ENCODE data around the gene PURA.
A peak's percentile ranks its signal among the peaks of the same experiment; 100 is the strongest.

The PURA gene

GRCh38 chr5:140113180-140113698, 670 bp upstream of the PURA start:
- TF ChIP-seq CTCF (IDR thresholded peaks at IDR 0.05; ENCODE audit: low read depth, low read length, missing control alignments), result no peak
- peak overlapping the region; percentile 80 for H3K4me3 ChIP-seq (replicated peaks; ENCODE audit: low read depth, low read length)
- no peak for DNase-seq (ENCODE audit: extremely low read depth, low read depth)

- no peak for TF ChIP-seq CTCF (IDR thresholded peaks at IDR 0.05; ENCODE audit: low read depth, low read length, missing control alignments)
- DNase-seq (ENCODE audit: extremely low read depth, low read depth), result no peak
- peak overlapping the region; percentile 80 for H3K4me3 ChIP-seq (replicated peaks; ENCODE audit: low read depth, low read length)
Measured at GRCh38 chr5:140114341-140115185, 654 bp downstream of the PURA start.

GRCh38 chr5:140115186-140115500, 1.2 kb downstream of the PURA start:
- H3K4me3 ChIP-seq (replicated peaks; ENCODE audit: low read depth, low read length), result peak overlapping the region; percentile 80
- no peak for TF ChIP-seq CTCF (IDR thresholded peaks at IDR 0.05; ENCODE audit: low read depth, low read length, missing control alignments)
- no peak for DNase-seq (ENCODE audit: extremely low read depth, low read depth)

- no peak for DNase-seq (ENCODE audit: extremely low read depth, low read depth)
- no peak for TF ChIP-seq CTCF (IDR thresholded peaks at IDR 0.05; ENCODE audit: low read depth, low read length, missing control alignments)
- no peak overlapping the region for H3K4me3 ChIP-seq (replicated peaks; ENCODE audit: low read depth, low read length)
Measured at GRCh38 chr5:140116716-140117115, 2.8 kb downstream of the PURA start.

GRCh38 chr5:140117523-140117922, 3.6 kb downstream of the PURA start:
- TF ChIP-seq CTCF (IDR thresholded peaks at IDR 0.05; ENCODE audit: low read depth, low read length, missing control alignments), result no peak
- no peak overlapping the region for H3K4me3 ChIP-seq (replicated peaks; ENCODE audit: low read depth, low read length)
- DNase-seq (ENCODE audit: extremely low read depth, low read depth), result no peak

- no peak overlapping the region for H3K4me3 ChIP-seq (replicated peaks; ENCODE audit: low read depth, low read length)
- no peak for DNase-seq (ENCODE audit: extremely low read depth, low read depth)
- TF ChIP-seq CTCF (IDR thresholded peaks at IDR 0.05; ENCODE audit: low read depth, low read length, missing control alignments), result no peak
Measured at GRCh38 chr5:140118302-140118936, 4.5 kb downstream of the PURA start.

All from HFF-Myc (cell line).